PFSK-1 (cell line): ENCODE results near the gene SAAL1. TPM values are rescaled to one million over a fixed set of nuclear protein-coding genes. Genes with fewer than 3 reads are reported as not detected.

Experiments used
- FOXP2 ChIP-seq: optimal IDR thresholded peaks from 2 replicates; pipeline ENCODE3; 2011; ENCODE audit warnings: borderline replicate concordance, control low read depth, inconsistent platforms; ENCODE audit not compliant: insufficient read depth; ENCODE audit errors: extremely low read length, extremely low read depth
- POLR2AphosphoS5 ChIP-seq: IDR thresholded peaks from 2 replicates; pipeline ENCODE4 v1.6.1; 2012; ENCODE audit warnings: low read depth, mild to moderate bottlenecking, control low read depth, low read length, moderate library complexity
- REST ChIP-seq, 2 experiments: IDR thresholded peaks; 2 replicates each; pipeline versions ENCODE4 v1.6.1 to v1.8.0; 2011 to 2012; ENCODE audit warnings: low read depth in 2 of 2, low read length in 2 of 2, control low read depth in 1 of 2, inconsistent platforms in 1 of 2, mild to moderate bottlenecking in 1 of 2, moderate library complexity in 1 of 2; ENCODE audit not compliant: insufficient read depth in 1 of 2
- SIN3A ChIP-seq: IDR thresholded peaks from 2 replicates; pipeline ENCODE4 v1.6.1; 2012; ENCODE audit warnings: mild to moderate bottlenecking, low read length, moderate library complexity, borderline replicate concordance; ENCODE audit not compliant: insufficient read depth
- TAF1 ChIP-seq: IDR thresholded peaks from 2 replicates; pipeline ENCODE4 v1.6.1; 2012; ENCODE audit warnings: low read length, control low read depth, borderline replicate concordance; ENCODE audit not compliant: insufficient read depth
- polyA plus RNA-seq: library from polyadenylated mRNA; unstranded; fragments of >200 nt; gene quantifications from one replicate; pipeline ENCODE4 v1.2.1, GENCODE V29; 2012; ENCODE audit warnings: low read depth, missing spikeins; ENCODE audit not compliant: insufficient read length

Gene SAAL1, protein sequence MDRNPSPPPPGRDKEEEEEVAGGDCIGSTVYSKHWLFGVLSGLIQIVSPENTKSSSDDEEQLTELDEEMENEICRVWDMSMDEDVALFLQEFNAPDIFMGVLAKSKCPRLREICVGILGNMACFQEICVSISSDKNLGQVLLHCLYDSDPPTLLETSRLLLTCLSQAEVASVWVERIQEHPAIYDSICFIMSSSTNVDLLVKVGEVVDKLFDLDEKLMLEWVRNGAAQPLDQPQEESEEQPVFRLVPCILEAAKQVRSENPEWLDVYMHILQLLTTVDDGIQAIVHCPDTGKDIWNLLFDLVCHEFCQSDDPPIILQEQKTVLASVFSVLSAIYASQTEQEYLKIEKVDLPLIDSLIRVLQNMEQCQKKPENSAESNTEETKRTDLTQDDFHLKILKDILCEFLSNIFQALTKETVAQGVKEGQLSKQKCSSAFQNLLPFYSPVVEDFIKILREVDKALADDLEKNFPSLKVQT
- polyA plus RNA-seq = 41.7 TPM

DNA sequence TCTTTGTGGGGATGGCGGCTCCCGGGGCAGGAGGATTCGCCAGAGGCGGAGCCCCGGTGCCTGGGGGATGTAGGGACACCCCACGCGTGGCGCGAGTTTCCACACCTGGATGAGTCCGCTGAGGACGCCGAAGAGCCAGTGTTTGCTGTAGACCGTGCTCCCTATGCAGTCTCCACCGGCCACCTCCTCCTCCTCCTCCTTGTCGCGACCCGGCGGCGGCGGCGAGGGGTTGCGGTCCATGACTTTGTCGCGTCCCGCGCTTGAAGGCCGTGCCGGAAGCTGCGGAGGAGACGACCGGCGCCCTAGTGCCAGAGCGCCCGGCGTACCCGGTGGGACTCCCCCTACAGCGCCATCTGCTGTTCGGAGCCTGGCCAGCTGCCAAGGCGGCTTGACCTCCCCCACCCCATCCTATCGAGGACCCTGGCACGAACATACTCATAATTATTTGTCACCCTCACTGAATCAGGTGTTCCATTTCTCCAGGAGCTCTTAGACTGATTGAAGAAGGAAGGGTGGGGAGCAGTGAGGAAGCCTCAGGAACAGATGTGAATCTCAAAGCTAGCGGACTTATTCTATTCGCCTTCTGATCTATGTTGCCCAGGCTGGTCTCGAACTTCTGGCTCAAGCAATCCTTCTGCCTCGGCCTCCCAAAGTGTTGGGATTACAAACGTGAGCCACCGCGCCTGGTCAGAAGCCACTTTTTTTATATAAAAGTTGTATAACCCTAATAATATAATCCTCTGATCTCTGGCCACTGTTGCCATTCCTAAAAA, at the start of gene SAAL1:
TSS of gene SAAL1 (minus strand) at position 281 of the 773 bp plus-strand sequence. CDS start at position 240, 41 bp downstream.
- TF ChIP-seq POLR2AphosphoS5 (peak; percentile 91), REST (IDR thresholded peaks at IDR 0.05; ENCODE audit: insufficient read depth in 1 of 2, low read depth in 2 of 2, low read length in 2 of 2) (no peak; a peak in 1 of 4 replicates), FOXP2 (peak; percentile 93), SIN3A (peak; percentile 55; the same call in 1 of the 2 replicates), TAF1 (peak; percentile 87)

DNA sequence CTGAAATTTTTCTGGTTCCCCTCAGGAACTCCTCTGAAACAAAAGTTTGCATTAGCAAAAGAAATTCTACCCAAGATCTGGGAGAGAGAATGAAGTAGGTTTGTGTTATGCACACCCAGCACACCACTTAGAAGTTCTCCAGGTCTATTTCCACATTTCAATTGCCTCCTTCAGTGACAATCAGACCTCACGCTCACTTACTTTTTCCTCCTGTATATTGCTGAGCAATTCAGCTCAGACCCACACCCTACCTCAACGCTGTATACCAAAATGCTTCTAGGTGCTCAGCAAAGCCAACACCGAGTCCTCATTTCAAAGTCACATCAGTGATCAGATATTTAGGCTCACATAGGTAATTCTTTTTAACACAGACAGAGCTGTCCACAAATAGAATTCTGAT, 45.7 kb upstream of the SAAL1 start:
- no peak for TF ChIP-seq FOXP2
- no peak for TF ChIP-seq SIN3A
- no peak for TF ChIP-seq POLR2AphosphoS5
- TF ChIP-seq REST (IDR thresholded peaks at IDR 0.05; ENCODE audit: insufficient read depth in 1 of 2, low read depth in 2 of 2, low read length in 2 of 2) = no peak

DNA sequence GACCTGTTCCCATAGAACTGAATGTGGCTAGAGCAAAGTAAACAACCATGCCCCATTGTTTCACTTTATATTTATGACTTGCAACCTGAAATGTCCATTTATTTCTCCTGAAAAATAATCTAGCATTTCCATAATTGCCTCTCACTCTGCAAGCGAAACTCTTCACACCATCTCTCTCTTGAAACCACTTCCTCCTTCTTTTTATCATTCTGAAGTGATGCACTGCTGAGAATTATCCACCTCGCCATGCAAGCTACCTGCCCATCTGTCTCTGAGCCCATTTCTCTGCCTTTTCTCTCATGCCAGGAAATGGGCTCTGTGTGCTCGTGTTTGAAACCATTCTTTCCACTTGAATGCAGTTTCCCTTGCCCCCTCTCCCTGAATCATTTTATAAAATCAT, 40.0 kb upstream of the SAAL1 start:
- TF ChIP-seq POLR2AphosphoS5 (no peak), FOXP2 (no peak), REST (IDR thresholded peaks at IDR 0.05; ENCODE audit: insufficient read depth in 1 of 2, low read depth in 2 of 2, low read length in 2 of 2) (no peak), SIN3A (no peak), TAF1 (no peak)

DNA sequence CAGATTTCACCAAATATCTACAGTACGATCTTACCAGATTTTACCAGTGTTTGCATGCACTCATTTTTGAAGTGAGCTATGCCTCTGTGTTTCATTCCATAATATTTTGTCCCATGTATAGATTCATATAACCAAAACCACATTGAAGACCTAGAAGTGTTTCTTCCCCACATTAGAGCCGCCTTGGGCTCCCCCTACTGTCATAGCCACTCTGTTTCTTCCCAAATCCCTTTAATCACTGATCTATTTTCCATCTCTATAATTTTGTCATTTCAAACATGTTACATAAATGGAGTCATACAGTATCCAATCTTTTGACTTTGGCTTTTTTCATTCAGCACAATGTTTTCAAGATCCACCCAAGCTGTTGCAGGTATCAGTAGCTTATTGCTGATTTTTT, 39.1 kb upstream of the SAAL1 start:
- TF ChIP-seq TAF1 (no peak), REST (IDR thresholded peaks at IDR 0.05; ENCODE audit: insufficient read depth in 1 of 2, low read depth in 2 of 2, low read length in 2 of 2) (no peak), SIN3A (no peak), FOXP2 (no peak), POLR2AphosphoS5 (no peak)
